ENCODE results near the gene PLCG2. TPM values are rescaled to one million over a fixed set of nuclear protein-coding genes. Genes with fewer than 3 reads are reported as not detected.

PLCG2 gene
- total RNA-seq, 1 experiment from 2014 or later = 0.08 TPM

DNA sequence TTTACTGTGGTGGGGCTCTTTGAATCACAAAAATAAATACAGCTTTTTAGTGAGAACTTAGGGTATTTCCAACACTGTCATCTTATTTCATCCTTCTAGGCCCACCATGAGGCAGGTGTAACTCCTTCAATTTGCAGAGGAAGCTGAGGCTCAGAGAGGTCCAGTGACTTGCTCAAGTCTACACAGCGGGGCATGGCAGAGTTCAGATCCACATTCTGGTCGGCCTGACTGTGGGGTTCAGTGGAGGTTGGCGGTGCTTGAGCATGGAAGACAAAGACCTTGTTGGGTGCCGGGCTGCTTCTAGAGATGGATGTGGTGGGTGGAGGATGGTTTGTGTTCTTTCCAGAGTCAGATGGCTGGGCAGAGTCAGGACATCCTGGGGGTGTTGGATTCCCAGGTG lies 39.8 kb downstream of the PLCG2 start:
- no peaks in the 10 kb centered on the region for H3K4me1 ChIP-seq (replicated peaks)
- no peak for DNase-seq (ENCODE audit: low read depth in 1 of 2, low spot score in 2 of 2)
- H3K9me3 ChIP-seq (replicated peaks) = no peaks in the 10 kb centered on the region
- no peaks in the 10 kb centered on the region for H3K36me3 ChIP-seq
- H3K27me3 ChIP-seq (replicated peaks) = no peaks in the 10 kb centered on the region
- H3K27ac ChIP-seq = no peak overlapping the region
- no peak overlapping the region for H3K4me3 ChIP-seq

DNA sequence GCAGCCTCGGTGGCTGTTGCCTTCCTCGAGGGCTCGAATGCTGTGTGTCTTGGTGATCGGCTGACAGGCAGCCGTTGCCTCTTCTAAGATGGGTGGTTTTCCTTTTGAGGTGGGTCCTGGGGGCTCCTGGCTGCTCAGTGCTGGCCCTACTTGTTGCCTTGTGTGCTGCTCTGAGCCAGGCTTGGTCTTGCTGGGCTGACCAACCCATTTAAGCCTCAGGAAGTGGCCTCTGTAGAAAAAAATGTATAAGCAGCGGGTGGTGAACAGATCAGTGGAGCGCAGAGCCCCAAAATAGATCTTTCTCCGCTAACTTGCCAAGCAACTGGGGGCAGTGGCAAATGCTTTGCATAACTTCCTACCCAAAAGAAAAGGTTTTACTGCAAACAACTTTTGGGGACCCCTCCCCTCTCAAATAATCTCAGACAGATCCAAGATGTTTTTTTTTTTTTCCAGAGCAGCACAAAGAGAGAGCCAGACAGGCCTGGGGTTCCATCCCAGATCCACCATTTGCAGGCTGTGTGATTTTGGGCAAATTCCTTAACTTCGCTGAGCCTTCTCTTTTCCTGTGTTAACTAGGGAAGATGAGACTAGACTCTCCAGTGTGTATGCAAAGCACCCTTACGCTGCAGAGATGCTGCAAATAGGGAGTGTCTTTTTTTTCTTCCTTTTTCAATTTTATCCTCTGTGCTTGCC lies 42.5 kb downstream of the PLCG2 start:
- Histone ChIP-seq H3K36me3 (no peaks in the 10 kb centered on the region), H3K4me1 (replicated peaks) (no peaks in the 10 kb centered on the region), H3K4me3 (no peak overlapping the region), H3K27ac (no peak overlapping the region), H3K9me3 (replicated peaks) (no peaks in the 10 kb centered on the region), H3K27me3 (replicated peaks) (no peaks in the 10 kb centered on the region)
- no peak for DNase-seq (ENCODE audit: low read depth in 1 of 2, low spot score in 2 of 2)

DNA sequence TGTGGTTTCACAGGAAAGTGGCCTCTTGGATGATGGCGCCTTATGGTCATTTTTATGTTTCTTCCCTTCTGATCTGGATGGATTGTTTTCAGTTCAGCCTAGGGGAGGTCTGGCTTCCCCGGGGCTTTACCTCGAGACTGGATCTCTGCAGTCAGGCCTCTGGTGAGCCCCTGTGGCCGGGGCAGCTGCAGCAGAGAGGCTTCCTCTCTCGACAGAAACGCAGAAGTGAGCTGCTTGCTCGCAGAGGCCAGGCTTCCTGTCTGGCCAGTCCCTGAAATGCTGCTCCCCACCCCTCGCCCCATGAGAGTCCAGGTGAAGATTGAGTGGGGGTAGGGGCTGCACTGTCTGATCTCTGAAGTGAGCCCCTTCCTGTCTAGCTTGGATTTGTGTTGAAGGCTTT lies 44.0 kb downstream of the PLCG2 start:
- Histone ChIP-seq H3K36me3 (no peaks in the 10 kb centered on the region), H3K4me1 (replicated peaks) (no peaks in the 10 kb centered on the region), H3K9me3 (replicated peaks) (no peaks in the 10 kb centered on the region), H3K27me3 (replicated peaks) (no peaks in the 10 kb centered on the region), H3K27ac (no peak overlapping the region), H3K4me3 (no peak overlapping the region)
- DNase-seq (ENCODE audit: low read depth in 1 of 2, low spot score in 2 of 2) = no peak

DNA sequence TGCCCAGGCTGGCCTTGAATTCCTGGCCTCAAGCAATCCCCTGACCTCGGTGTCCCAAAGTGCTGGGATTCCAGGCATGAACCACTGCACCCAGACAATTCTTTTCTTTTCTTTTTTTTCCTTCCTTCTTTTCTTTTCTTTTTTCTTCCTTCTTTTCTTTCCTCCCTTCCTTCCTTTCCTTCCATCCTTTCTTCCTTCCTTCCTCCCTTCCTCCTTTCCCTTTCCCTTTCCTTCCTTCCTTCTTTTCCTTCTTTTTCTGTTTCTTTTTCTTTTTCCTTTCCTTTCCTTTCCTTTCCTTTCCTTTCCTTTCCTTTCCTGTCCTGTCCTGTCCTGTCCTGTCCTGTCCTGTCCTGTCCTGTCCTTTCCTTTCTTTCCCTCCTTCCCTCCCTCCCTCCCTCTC lies 44.6 kb downstream of the PLCG2 start:
- Histone ChIP-seq H3K9me3 (replicated peaks) (no peaks in the 10 kb centered on the region), H3K36me3 (no peaks in the 10 kb centered on the region), H3K4me1 (replicated peaks) (no peaks in the 10 kb centered on the region), H3K27ac (no peak overlapping the region), H3K4me3 (no peak overlapping the region), H3K27me3 (replicated peaks) (no peaks in the 10 kb centered on the region)
- no peak for DNase-seq (ENCODE audit: low read depth in 1 of 2, low spot score in 2 of 2)

DNA sequence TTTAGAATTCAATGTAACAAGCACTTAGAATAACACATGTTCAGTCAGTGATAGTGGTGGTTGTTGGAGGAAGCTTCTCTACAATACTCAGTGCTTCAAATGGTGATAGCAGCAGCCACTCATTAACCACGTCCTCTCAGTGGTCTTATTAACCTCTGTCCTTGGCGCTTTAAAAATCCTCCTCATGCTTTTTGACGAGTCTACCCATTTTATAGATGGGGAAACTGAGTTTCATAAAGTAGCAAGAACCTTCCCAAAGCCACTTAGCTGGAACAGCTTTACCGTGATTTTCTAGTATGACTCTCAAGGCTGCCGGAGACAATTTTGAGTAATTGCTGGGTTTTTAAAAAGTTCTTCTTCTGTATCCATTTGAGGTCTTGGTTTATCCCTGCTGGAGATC lies 47.4 kb downstream of the PLCG2 start:
- Histone ChIP-seq H3K9me3 (replicated peaks) (no peaks in the 10 kb centered on the region), H3K27me3 (replicated peaks) (0 out of 2 replicates have a peak, but pooled peaks cover 3% of the 10 kb centered on the region), H3K36me3 (no peaks in the 10 kb centered on the region), H3K4me1 (replicated peaks) (no peaks in the 10 kb centered on the region), H3K4me3 (no peak overlapping the region), H3K27ac (no peak overlapping the region)
- no peak for DNase-seq (ENCODE audit: low read depth in 1 of 2, low spot score in 2 of 2)

DNA sequence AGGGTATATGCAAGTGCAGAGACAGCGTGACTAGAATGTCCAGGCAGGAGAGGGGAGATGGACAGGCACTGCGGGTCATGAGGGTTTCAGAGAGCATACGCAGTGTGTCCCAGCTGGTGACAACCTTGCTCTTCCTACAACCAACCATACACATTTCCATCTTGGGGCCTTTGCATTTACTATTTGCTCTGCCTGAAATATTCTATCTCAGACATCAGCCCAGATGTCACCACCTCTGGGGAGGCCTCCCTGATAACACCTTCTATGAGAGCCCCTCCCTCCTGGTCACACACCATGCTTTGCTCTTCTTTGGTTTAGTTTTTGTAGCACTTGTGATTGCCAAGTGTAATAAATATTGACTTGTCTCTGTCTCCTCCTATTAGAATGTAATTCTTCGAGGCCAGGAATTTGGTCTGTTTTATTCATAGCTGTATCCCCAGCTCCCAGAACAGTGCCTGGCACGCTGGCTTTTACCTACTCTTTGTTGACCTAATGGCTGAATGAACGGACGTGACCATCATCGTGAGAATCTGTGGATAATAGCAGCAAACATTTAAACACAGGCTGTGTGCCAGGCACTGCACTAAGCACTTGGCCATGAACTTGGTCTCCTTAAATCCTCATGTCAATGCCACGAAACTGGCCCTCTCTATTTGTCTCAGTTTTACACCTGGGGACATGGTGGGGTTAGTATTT lies 51.9 kb downstream of the PLCG2 start:
- Histone ChIP-seq H3K4me3 (no peak overlapping the region), H3K36me3 (no peaks in the 10 kb centered on the region), H3K27me3 (replicated peaks) (0 out of 2 replicates have a peak, but pooled peaks cover 3% of the 10 kb centered on the region), H3K27ac (no peak overlapping the region), H3K9me3 (replicated peaks) (no peaks in the 10 kb centered on the region), H3K4me1 (replicated peaks) (no peaks in the 10 kb centered on the region)
- no peak for DNase-seq (ENCODE audit: low read depth in 1 of 2, low spot score in 2 of 2)

DNA sequence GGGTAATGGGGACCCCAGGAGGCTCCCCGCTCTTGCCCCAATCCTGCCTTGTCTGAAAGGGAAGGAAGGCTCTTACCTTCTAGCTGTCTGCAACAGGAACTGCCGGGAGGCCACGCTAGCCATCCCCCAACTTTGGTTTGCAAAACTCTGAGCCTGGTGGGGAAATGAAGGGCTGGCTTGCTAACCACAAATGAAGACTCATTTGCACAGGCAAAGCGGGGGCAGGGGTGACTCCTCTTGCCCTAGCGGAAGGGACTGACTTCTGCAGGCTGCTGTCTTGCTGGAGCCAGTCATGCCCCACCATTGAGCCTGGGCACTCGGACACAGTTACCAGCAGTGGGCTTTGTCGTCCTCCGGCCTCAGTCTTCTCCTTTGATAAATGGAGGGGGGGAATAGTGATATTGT lies 52.6 kb downstream of the PLCG2 start:
- H3K4me3 ChIP-seq = no peak overlapping the region
- DNase-seq (ENCODE audit: low read depth in 1 of 2, low spot score in 2 of 2) = no peak
- no peaks in the 10 kb centered on the region for H3K4me1 ChIP-seq (replicated peaks)
- no peaks in the 10 kb centered on the region for H3K36me3 ChIP-seq
- H3K9me3 ChIP-seq (replicated peaks) = no peaks in the 10 kb centered on the region
- 0 out of 2 replicates have a peak, but pooled peaks cover 3% of the 10 kb centered on the region for H3K27me3 ChIP-seq (replicated peaks)
- no peak overlapping the region for H3K27ac ChIP-seq

DNA sequence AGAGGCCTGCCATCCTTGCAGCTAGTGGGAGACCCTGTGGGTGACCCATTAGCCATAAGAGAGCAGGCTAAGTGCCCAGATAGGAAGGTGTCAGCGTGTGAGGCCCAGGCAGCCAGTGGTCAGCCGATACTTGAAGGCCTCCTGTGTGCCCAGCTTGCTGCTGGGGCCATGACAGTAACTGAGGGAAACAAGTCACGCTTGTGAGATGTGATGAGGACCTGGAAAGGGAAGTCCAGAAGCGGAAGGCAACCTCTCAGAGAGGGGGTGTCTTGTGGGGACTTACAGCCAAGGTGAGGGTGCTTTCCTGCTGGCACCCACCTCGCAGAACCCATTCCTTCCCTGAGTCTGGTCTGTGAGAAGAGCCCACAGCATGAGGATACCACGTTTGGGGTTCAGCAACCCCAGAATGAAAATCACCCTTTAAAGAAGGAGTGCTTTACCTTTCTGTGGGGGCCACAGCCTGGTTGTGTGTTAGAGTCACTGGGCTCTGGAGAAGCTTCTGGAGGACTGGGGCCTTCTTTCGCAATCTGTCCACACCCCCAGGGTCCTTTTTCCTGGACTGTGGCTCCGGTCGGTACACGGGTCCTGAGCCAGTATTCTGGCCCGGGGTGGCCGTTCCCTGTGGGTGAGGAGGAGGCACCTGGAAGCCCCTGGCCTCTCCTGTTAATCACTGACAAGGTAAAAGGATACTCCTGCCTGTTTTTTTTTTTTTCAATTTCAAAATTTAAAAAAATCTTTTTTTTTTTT lies 53.9 kb downstream of the PLCG2 start:
- Histone ChIP-seq H3K27me3 (replicated peaks) (0 out of 2 replicates have a peak, but pooled peaks cover 3% of the 10 kb centered on the region), H3K36me3 (no peaks in the 10 kb centered on the region), H3K4me1 (replicated peaks) (no peaks in the 10 kb centered on the region), H3K4me3 (no peak overlapping the region), H3K9me3 (replicated peaks) (no peaks in the 10 kb centered on the region), H3K27ac (no peak overlapping the region)
- no peak for DNase-seq (ENCODE audit: low read depth in 1 of 2, low spot score in 2 of 2)

DNA sequence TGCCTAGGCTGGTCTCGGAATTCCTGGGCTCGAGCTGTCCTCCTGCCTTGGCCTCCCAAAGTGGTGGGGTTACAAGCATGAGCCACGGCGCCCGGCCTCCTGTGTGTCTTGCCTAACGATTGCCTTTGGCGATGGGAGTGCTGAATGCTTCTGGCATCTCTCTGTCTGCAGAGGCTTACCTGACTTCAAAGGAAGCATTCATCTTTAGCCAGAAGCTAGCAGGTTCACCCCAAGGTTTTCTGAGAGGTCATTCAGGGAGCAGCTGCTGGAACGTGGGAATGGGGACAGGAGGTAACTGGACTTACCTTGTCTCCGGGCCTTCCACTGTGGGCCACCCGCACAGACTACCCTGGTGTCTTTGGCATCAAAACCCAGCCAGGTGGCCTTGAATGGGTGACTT lies 54.7 kb downstream of the PLCG2 start:
- Histone ChIP-seq H3K27ac (no peak overlapping the region), H3K27me3 (replicated peaks) (0 out of 2 replicates have a peak, but pooled peaks cover 3% of the 10 kb centered on the region), H3K9me3 (replicated peaks) (no peaks in the 10 kb centered on the region), H3K4me3 (no peak overlapping the region), H3K4me1 (replicated peaks) (no peaks in the 10 kb centered on the region), H3K36me3 (no peaks in the 10 kb centered on the region)
- no peak for DNase-seq (ENCODE audit: low read depth in 1 of 2, low spot score in 2 of 2)

DNA sequence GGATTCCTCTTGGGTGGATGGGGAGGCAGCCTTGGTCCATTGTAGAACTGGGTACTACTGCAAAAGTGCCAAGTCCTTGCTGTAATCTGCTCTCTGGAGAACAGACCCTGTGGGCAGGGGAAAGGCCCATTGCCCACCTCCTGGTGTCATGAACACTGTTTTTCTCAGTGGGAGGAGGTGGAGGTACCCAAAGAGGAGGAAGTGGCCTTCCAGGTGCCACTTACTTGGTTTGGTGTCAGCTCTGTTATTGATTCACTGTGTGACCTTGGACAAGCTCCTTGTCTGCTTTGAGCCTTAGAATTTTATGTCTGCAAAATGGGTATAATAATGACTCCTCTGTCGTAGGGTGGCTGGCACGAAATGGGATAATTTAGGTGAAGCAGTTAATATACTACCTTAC lies 55.8 kb downstream of the PLCG2 start:
- Histone ChIP-seq H3K27me3 (replicated peaks) (no peaks in the 10 kb centered on the region), H3K4me3 (no peak overlapping the region), H3K27ac (no peak overlapping the region), H3K36me3 (no peaks in the 10 kb centered on the region), H3K9me3 (replicated peaks) (no peaks in the 10 kb centered on the region), H3K4me1 (replicated peaks) (no peaks in the 10 kb centered on the region)
- no peak for DNase-seq (ENCODE audit: low read depth in 1 of 2, low spot score in 2 of 2)

DNA sequence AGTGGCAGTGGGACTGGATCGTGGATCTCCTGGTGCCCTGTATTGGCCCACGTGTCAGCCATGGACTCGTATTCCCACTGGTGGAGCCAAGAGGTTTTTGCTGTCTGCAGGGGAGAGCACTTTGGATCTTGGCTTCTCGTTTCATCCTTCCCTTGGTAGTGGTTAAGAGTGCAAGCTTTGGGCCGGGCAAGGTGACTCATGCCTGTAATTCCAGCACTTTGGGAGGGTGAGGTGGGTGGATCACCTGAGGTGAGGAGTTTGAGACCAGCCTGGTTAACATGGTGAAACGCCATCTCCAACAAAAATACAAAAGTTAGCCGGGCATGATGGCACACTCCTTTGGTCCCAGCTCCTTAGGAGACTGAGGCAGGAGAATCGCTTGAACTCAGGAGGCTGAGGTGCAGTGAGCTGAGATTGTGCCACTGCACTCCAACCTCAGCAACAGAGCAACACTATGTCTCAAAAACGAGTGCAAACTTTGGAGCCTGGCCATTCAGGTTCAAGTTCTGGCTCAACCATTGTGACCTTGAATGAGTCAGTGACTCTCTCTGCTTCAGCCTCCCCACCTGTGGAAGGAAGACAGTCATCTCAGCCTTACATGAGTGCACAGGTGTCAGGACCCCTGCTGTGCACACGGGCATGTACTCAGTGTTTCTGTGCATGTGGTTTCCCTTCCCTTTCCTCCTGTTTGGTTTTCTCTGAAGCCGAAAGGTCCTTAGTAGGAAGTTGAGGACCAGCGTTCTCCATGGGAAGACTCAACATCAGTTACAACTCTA lies 57.4 kb downstream of the PLCG2 start:
- Histone ChIP-seq H3K4me1 (replicated peaks) (no peaks in the 10 kb centered on the region), H3K27ac (no peak overlapping the region), H3K4me3 (no peak overlapping the region), H3K9me3 (replicated peaks) (no peaks in the 10 kb centered on the region), H3K36me3 (no peaks in the 10 kb centered on the region), H3K27me3 (replicated peaks) (no peaks in the 10 kb centered on the region)
- no peak for DNase-seq (ENCODE audit: low read depth in 1 of 2, low spot score in 2 of 2)

DNA sequence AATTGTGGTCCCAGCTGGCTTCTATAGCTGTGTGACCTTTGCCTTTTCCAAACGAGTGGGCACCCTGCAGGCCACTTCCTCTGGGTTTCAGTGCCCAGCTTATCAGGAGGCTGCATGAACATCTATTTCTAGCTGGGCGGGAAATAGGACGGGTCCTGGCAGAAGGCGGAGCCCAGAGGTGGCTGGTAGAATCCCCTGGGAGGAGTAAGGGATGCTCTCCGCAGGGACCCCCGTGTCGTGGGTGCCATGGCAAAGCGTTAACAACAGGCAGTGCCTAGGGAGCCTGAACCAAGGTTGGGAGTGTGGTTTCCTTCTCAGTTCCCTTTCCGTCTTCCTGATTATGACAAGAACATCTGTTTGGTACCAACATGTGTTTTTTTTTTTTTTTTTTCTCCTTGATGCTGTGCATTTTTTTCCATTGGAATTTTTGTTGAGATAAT lies 58.2 kb downstream of the PLCG2 start:
- Histone ChIP-seq H3K4me1 (replicated peaks) (no peaks in the 10 kb centered on the region), H3K4me3 (no peak overlapping the region), H3K36me3 (no peaks in the 10 kb centered on the region), H3K27me3 (replicated peaks) (no peaks in the 10 kb centered on the region), H3K27ac (no peak overlapping the region), H3K9me3 (replicated peaks) (no peaks in the 10 kb centered on the region)
- DNase-seq (ENCODE audit: low read depth in 1 of 2, low spot score in 2 of 2) = no peak

DNA sequence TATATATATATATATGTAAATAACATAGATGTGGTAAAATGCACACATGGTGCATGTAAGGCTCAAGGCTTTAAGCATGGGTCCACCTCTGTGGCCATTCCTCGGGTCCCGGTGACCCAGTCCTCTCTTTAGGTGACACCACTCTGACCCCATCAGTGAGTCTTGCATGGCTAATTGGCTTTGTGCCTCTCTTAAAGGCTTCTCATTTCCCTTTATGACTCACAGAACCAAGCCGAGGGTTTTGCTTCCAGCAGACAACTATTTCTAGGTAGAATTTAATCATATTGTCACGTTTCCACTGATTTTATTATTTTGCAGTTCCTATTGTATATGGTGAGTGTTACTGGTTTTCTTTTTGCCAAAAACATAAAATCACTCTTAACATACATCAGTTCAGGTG lies 59.7 kb downstream of the PLCG2 start:
- no peak overlapping the region for H3K27ac ChIP-seq
- no peaks in the 10 kb centered on the region for H3K9me3 ChIP-seq (replicated peaks)
- H3K27me3 ChIP-seq (replicated peaks) = no peaks in the 10 kb centered on the region
- H3K4me1 ChIP-seq (replicated peaks) = no peaks in the 10 kb centered on the region
- H3K36me3 ChIP-seq = no peaks in the 10 kb centered on the region
- no peak overlapping the region for H3K4me3 ChIP-seq
- no peak for DNase-seq (ENCODE audit: low read depth in 1 of 2, low spot score in 2 of 2)
